HepG2 (cell line): Measurements from ENCODE around the gene RNASE8. TPM values are rescaled to one million over a fixed set of nuclear protein-coding genes. Genes with fewer than 3 reads are reported as not detected.

ENCODE experiments used
- BORCS8-MEF2B ChIP-seq: sonication (generic); formaldehyde crosslinking; IDR thresholded peaks from 2 replicates; pipeline ENCODE4 v1.8.0; 2022; ENCODE audit warnings: mild to moderate bottlenecking, missing genetic modification reagents
- RBAK ChIP-seq: sonication (generic); formaldehyde crosslinking; IDR thresholded peaks from 2 replicates; pipeline ENCODE4 v1.5.1; 2020; ENCODE audit warnings: mild to moderate bottlenecking, missing genetic modification reagents
- RFX3 ChIP-seq: IDR thresholded peaks from 2 replicates; pipeline ENCODE4 v1.6.1; 2016; ENCODE audit warnings: missing biosample characterization, missing genetic modification reagents
- SNAI1 ChIP-seq: sonication (generic); formaldehyde crosslinking; IDR thresholded peaks from 2 replicates; pipeline ENCODE4 v1.5.0; 2020; ENCODE audit warnings: mild to moderate bottlenecking, missing genetic modification reagents, borderline replicate concordance
- SOX5 ChIP-seq: IDR thresholded peaks from 2 replicates; pipeline ENCODE4 v1.6.1; 2016; ENCODE audit warnings: borderline replicate concordance
- SP4 ChIP-seq: sonication (generic); formaldehyde crosslinking; IDR thresholded peaks from 2 replicates; pipeline ENCODE4 v1.8.1; 2023; ENCODE audit warnings: mild to moderate bottlenecking, missing genetic modification reagents
- TBX2 ChIP-seq: sonication (generic); formaldehyde crosslinking; IDR thresholded peaks from 2 replicates; pipeline ENCODE4 v1.5.0; 2020; ENCODE audit warnings: missing genetic modification reagents, mild to moderate bottlenecking, borderline replicate concordance
- ZC3H13 ChIP-seq: sonication (generic); formaldehyde crosslinking; IDR thresholded peaks from 2 replicates; pipeline ENCODE4 v1.8.1; 2023; ENCODE audit warnings: mild to moderate bottlenecking, missing genetic modification reagents, moderate library complexity
- ZNF563 ChIP-seq: sonication (generic); formaldehyde crosslinking; IDR thresholded peaks from 2 replicates; pipeline ENCODE4 v1.8.0; 2022; ENCODE audit warnings: mild to moderate bottlenecking, moderate library complexity, missing genetic modification reagents
- ZNF710 ChIP-seq: sonication (generic); formaldehyde crosslinking; IDR thresholded peaks from 2 replicates; pipeline ENCODE4 v1.5.0; 2020; ENCODE audit warnings: mild to moderate bottlenecking, missing genetic modification reagents, borderline replicate concordance
- polyA plus RNA-seq, 8 experiments: library from polyadenylated mRNA; depleted of rRNA in 3 of 8; stranded (reverse) in 7 of 8; unstranded in 1 of 8; fragments of >200 nt; fragmentation: Illumina TruSeq in 4 of 8; extraction: Trizol in 4 of 8; gene quantifications; 2 replicates each; pipeline versions ENCODE4 v1.2.1 to v1.2.3, GENCODE V29; 2011 to 2016; ENCODE audit warnings: low read depth in 4 of 8, missing spikeins in 1 of 8, mixed read lengths in 1 of 8; ENCODE audit not compliant: insufficient read depth in 1 of 8
- total RNA-seq, 5 experiments: library from RNA; depleted of rRNA; stranded (reverse); fragments of >200 nt; fragmentation: Illumina TruSeq; extraction: Trizol; gene quantifications; 2 replicates each; pipeline ENCODE4 v1.2.3, GENCODE V29; 2016; ENCODE audit warnings: low read depth in 1 of 5
- TF ChIP-seq, protein P1 (sequence below): sonication (generic); formaldehyde crosslinking; IDR thresholded peaks from one replicate; pipeline ENCODE4 v1.5.1; 2020; ENCODE audit warnings: mild to moderate bottlenecking, missing genetic modification reagents; ENCODE audit errors: not compliant biosample characterization
- TF ChIP-seq, protein P2 (sequence below): sonication (generic); formaldehyde crosslinking; IDR thresholded peaks from 2 replicates; pipeline ENCODE4 v1.8.0; 2022; ENCODE audit warnings: missing genetic modification reagents, mild to moderate bottlenecking, borderline replicate concordance
- TF ChIP-seq, protein P3 (sequence below): sonication (generic); formaldehyde crosslinking; IDR thresholded peaks from 2 replicates; pipeline ENCODE4 v1.4.0; 2020; ENCODE audit warnings: missing genetic modification reagents

The RNASE8 gene
- total and polyA plus RNA-seq, 2 of the 13 experiments (the other 11 are each of a cell fraction or from before 2014, with no cell fraction given), result not detected

DNA sequence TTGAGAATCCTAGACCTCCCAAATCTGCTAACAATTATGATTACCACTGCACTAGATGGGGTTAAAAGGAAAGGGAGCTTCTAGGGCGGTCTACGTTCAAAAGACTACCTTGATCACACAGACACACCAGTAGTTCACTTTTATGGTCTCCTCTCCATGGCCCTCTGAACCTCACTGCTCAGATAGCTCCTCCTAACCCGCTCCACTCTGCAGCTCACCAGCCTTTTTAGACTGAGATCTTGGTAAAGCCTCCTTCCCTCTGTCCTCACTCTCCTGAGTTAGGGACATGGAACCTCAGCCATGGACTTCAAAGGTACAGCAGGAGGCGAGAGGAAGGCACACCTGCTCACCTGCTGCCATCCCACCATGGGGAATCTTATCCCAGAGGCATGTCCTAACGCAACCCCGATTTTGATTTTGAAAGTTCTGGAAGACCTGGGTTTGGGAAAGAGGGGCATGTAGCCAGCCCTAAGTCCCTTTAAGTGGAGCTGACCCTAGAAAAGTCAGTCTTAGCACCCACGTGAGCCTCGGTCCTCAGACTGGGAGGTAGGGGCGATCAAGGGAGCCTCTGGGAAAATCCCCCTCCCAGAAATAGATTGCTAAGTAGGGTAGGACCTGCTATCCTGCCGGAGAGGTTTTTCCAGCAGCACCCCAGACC, 39.5 kb downstream of the RNASE8 start (continued):
- TF ChIP-seq, protein P1, sequence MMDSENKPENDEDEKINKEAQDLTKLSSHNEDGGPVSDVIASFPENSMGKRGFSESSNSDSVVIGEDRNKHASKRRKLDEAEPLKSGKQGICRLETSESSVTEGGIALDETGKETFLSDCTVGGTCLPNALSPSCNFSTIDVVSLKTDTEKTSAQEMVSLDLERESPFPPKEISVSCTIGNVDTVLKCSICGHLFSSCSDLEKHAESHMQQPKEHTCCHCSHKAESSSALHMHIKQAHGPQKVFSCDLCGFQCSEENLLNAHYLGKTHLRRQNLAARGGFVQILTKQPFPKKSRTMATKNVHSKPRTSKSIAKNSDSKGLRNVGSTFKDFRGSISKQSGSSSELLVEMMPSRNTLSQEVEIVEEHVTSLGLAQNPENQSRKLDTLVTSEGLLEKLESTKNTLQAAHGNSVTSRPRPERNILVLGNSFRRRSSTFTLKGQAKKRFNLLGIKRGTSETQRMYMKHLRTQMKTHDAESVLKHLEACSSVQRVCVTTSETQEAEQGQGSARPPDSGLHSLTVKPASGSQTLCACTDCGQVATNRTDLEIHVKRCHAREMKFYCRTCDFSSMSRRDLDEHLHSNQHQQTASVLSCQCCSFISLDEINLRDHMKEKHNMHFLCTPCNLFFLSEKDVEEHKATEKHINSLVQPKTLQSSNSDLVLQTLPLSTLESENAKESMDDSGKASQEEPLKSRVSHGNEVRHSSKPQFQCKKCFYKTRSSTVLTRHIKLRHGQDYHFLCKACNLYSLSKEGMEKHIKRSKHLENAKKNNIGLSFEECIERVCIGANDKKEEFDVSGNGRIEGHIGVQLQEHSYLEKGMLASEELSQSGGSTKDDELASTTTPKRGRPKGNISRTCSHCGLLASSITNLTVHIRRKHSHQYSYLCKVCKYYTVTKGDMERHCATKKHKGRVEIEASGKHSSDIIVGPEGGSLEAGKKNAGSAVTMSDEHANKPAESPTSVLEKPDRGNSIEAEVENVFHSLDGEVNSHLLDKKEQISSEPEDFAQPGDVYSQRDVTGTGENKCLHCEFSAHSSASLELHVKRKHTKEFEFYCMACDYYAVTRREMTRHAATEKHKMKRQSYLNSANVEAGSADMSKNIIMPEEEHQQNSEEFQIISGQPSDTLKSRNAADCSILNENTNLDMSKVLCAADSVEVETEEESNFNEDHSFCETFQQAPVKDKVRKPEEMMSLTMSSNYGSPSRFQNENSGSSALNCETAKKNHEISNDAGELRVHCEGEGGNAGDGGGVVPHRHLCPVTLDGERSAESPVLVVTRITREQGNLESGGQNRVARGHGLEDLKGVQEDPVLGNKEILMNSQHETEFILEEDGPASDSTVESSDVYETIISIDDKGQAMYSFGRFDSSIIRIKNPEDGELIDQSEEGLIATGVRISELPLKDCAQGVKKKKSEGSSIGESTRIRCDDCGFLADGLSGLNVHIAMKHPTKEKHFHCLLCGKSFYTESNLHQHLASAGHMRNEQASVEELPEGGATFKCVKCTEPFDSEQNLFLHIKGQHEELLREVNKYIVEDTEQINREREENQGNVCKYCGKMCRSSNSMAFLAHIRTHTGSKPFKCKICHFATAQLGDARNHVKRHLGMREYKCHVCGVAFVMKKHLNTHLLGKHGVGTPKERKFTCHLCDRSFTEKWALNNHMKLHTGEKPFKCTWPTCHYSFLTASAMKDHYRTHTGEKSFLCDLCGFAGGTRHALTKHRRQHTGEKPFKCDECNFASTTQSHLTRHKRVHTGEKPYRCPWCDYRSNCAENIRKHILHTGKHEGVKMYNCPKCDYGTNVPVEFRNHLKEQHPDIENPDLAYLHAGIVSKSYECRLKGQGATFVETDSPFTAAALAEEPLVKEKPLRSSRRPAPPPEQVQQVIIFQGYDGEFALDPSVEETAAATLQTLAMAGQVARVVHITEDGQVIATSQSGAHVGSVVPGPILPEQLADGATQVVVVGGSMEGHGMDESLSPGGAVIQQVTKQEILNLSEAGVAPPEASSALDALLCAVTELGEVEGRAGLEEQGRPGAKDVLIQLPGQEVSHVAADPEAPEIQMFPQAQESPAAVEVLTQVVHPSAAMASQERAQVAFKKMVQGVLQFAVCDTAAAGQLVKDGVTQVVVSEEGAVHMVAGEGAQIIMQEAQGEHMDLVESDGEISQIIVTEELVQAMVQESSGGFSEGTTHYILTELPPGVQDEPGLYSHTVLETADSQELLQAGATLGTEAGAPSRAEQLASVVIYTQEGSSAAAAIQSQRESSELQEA, result peak; percentile 29
- peak; percentile 51 for TF ChIP-seq BORCS8-MEF2B (CRISPR knock-in tag)
- TF ChIP-seq ZC3H13 (CRISPR knock-in tag), result 0 out of 2 replicates have a peak, but pooled peaks have one; percentile 33
- TF ChIP-seq, protein P2, sequence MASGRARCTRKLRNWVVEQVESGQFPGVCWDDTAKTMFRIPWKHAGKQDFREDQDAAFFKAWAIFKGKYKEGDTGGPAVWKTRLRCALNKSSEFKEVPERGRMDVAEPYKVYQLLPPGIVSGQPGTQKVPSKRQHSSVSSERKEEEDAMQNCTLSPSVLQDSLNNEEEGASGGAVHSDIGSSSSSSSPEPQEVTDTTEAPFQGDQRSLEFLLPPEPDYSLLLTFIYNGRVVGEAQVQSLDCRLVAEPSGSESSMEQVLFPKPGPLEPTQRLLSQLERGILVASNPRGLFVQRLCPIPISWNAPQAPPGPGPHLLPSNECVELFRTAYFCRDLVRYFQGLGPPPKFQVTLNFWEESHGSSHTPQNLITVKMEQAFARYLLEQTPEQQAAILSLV, result peak; percentile 52; the same call in 1 of the 2 replicates
- no peak for TF ChIP-seq SOX5
- TF ChIP-seq ZNF563 (CRISPR knock-in tag), result 0 out of 2 replicates have a peak, but pooled peaks have one; percentile 27
- peak; percentile 45; the same call in 1 of the 2 replicates for TF ChIP-seq SP4
- peak; percentile 81; the same call in 1 of the 2 replicates for TF ChIP-seq SNAI1 (CRISPR knock-in tag)
- no peak for TF ChIP-seq RFX3 (CRISPR knock-in tag)
- TF ChIP-seq, protein P3, sequence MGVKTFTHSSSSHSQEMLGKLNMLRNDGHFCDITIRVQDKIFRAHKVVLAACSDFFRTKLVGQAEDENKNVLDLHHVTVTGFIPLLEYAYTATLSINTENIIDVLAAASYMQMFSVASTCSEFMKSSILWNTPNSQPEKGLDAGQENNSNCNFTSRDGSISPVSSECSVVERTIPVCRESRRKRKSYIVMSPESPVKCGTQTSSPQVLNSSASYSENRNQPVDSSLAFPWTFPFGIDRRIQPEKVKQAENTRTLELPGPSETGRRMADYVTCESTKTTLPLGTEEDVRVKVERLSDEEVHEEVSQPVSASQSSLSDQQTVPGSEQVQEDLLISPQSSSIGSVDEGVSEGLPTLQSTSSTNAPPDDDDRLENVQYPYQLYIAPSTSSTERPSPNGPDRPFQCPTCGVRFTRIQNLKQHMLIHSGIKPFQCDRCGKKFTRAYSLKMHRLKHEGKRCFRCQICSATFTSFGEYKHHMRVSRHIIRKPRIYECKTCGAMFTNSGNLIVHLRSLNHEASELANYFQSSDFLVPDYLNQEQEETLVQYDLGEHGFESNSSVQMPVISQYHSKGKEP (CRISPR knock-in tag), result no peak
- 0 out of 2 replicates have a peak, but pooled peaks have one; percentile 24 for TF ChIP-seq TBX2 (CRISPR knock-in tag)
- no peak for TF ChIP-seq ZNF710 (CRISPR knock-in tag)
- no peak for TF ChIP-seq RBAK
